DOHH2 (cell line): Measurements from ENCODE around the gene COPS2.

Experiments
- H3F3A ChIP-seq: fragments of 200-600 bp; sonication (generic), shearing (Covaris generic); 2 replicates; pipeline ENCODE4 v1.6.0; 2016; ENCODE audit warnings: antibody characterized with exemption, mild to moderate bottlenecking; ENCODE audit not compliant: control insufficient read depth, insufficient read depth
- H3K27ac ChIP-seq: fragments of 200-600 bp; sonication (generic); 2 replicates; pipeline ENCODE4 v1.5.1; 2014; ENCODE audit warnings: low read depth, mild to moderate bottlenecking, low read length, moderate library complexity
- H3K27me3 ChIP-seq: fragments of 200-600 bp; sonication (generic); 2 replicates; pipeline ENCODE4 v1.6.1; 2014; ENCODE audit warnings: mild to moderate bottlenecking, low read length, mixed read lengths; ENCODE audit not compliant: control insufficient read depth
- H3K36me3 ChIP-seq: fragments of 200-600 bp; sonication (generic); 2 replicates; pipeline ENCODE4 v1.6.1; 2014; ENCODE audit warnings: mild to moderate bottlenecking, low read length, moderate library complexity, mixed read lengths; ENCODE audit not compliant: control insufficient read depth
- H3K4me1 ChIP-seq: fragments of 200-600 bp; sonication (generic); 2 replicates; pipeline ENCODE4 v1.6.1; 2014; ENCODE audit warnings: mild to moderate bottlenecking, low read length, mixed read lengths; ENCODE audit not compliant: control insufficient read depth
- H3K4me2 ChIP-seq: fragments of 200-600 bp; sonication (generic); 2 replicates; pipeline ENCODE4 v1.6.0; 2014; ENCODE audit warnings: mild to moderate bottlenecking, low read length, moderate library complexity
- H3K4me3 ChIP-seq: fragments of 200-600 bp; sonication (generic); 2 replicates; pipeline ENCODE4 v1.5.1; 2014; ENCODE audit warnings: mild to moderate bottlenecking, low read length, mixed read lengths
- H3K79me2 ChIP-seq: fragments of 200-600 bp; sonication (generic); 2 replicates; pipeline ENCODE4 v1.6.1; 2014; ENCODE audit warnings: mild to moderate bottlenecking, low read length, mixed read lengths; ENCODE audit not compliant: control insufficient read depth
- H3K9me2 ChIP-seq: fragments of 200-600 bp; sonication (generic); replicated peaks from 2 replicates; pipeline ENCODE4 v1.6.1; 2014; ENCODE audit warnings: mild to moderate bottlenecking, low read length, mixed read lengths; ENCODE audit not compliant: control insufficient read depth
- H3K9me3 ChIP-seq: fragments of 200-600 bp; sonication (generic); 2 replicates; pipeline ENCODE4 v1.6.1; 2014; ENCODE audit warnings: antibody characterized with exemption, low read length, mixed read lengths; ENCODE audit not compliant: control insufficient read depth, insufficient read depth
- H4K20me1 ChIP-seq: fragments of 200-600 bp; sonication (generic); 2 replicates; pipeline ENCODE4 v1.6.0; 2014; ENCODE audit warnings: low read depth, mild to moderate bottlenecking, antibody characterized with exemption, low read length, moderate library complexity; ENCODE audit not compliant: control insufficient read depth, insufficient read depth
- EZH2phosphoT487 ChIP-seq: fragments of 200-600 bp; sonication (generic); IDR thresholded peaks from 2 replicates; pipeline ENCODE4 v1.6.1; 2017; ENCODE audit warnings: borderline replicate concordance, mild to moderate bottlenecking, antibody characterized with exemption, low read length, moderate library complexity, mixed read lengths
- TF ChIP-seq, protein P1 (sequence below): fragments of 200-600 bp; sonication (generic); IDR thresholded peaks from one replicate; pipeline ENCODE4 v1.5.1; 2014; ENCODE audit warnings: antibody characterized with exemption, mild to moderate bottlenecking, low read depth, low read length; ENCODE audit not compliant: poor library complexity, severe bottlenecking

The COPS2 gene

DNA sequence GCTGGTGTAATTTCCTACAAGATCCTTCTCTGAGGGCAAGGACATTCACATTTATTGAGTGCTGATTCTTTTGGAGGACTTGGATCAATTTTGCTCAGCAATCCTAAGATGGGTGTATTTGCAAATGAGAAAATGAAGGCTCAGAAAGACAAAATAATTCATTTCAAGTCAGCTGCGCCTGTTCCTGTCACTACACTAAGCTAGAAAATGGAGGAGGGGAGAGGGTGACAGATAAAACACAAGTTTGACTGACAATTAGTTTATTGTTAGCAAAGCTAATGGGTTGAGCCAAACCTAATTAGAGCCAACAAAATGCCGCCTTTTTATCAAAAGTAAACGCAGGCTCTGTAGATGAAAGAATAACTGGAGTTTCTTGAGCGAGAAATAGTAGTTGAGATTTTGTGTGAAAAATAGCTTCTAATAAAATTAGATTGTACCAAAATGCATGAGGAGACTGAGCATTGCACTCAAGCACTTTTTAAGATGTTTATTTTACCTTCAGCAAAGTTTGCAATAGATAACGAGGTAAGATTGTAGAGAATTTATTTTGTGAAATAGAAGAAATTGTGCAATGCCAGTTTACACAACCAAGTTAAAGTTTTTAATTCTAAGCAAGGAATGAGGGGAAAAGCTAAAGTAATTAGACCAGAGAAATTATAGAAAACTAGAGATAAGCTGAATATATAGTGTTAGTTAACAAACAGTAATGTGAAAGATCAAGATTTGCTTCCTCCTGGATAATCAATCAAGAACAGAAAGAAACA lies 69.5 kb downstream of the COPS2 start:
- no peak for TF ChIP-seq EZH2phosphoT487
- TF ChIP-seq, protein P1, sequence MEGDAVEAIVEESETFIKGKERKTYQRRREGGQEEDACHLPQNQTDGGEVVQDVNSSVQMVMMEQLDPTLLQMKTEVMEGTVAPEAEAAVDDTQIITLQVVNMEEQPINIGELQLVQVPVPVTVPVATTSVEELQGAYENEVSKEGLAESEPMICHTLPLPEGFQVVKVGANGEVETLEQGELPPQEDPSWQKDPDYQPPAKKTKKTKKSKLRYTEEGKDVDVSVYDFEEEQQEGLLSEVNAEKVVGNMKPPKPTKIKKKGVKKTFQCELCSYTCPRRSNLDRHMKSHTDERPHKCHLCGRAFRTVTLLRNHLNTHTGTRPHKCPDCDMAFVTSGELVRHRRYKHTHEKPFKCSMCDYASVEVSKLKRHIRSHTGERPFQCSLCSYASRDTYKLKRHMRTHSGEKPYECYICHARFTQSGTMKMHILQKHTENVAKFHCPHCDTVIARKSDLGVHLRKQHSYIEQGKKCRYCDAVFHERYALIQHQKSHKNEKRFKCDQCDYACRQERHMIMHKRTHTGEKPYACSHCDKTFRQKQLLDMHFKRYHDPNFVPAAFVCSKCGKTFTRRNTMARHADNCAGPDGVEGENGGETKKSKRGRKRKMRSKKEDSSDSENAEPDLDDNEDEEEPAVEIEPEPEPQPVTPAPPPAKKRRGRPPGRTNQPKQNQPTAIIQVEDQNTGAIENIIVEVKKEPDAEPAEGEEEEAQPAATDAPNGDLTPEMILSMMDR, result no peak
- no peaks in the 10 kb centered on the region for H3K79me2 ChIP-seq
- no peaks in the 10 kb centered on the region for H3K9me2 ChIP-seq
- peaks cover 6% of the 10 kb centered on the region; the same call in 1 of the 2 replicates for H3K27me3 ChIP-seq
- H3K4me3 ChIP-seq, result no peak overlapping the region
- no peaks in the 10 kb centered on the region for H4K20me1 ChIP-seq
- no peak overlapping the region for H3K4me2 ChIP-seq
- no peaks in the 10 kb centered on the region for H3K9me3 ChIP-seq
- H3F3A ChIP-seq, result no peaks in the 10 kb centered on the region
- H3K27ac ChIP-seq, result no peak overlapping the region
- H3K4me1 ChIP-seq, result no peaks in the 10 kb centered on the region
- H3K36me3 ChIP-seq, result no peaks in the 10 kb centered on the region

DNA sequence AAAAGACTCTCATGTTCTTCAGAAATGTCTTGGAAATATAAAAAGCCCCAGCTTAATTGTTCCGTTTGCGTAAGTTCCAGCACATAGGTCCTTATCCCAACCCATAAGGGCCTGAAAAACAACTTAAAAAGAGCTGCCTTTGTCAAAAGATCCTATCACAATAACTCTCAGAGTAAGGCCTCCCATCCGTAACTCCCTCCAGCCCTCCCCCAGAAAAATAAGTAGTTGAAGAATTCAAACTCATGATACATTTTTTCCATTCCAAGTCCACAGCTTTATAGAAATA lies 71.2 kb downstream of the COPS2 start:
- no peak for TF ChIP-seq EZH2phosphoT487
- TF ChIP-seq, protein P1, result no peak
- Histone ChIP-seq H3K4me2 (no peak overlapping the region), H3K4me1 (no peaks in the 10 kb centered on the region), H3K36me3 (no peaks in the 10 kb centered on the region), H3K27ac (no peak overlapping the region), H3K9me2 (no peaks in the 10 kb centered on the region), H4K20me1 (no peaks in the 10 kb centered on the region), H3K9me3 (no peaks in the 10 kb centered on the region), H3F3A (no peaks in the 10 kb centered on the region), H3K27me3 (peaks cover 6% of the 10 kb centered on the region; the same call in 1 of the 2 replicates), H3K4me3 (no peak overlapping the region), H3K79me2 (no peaks in the 10 kb centered on the region)

DNA sequence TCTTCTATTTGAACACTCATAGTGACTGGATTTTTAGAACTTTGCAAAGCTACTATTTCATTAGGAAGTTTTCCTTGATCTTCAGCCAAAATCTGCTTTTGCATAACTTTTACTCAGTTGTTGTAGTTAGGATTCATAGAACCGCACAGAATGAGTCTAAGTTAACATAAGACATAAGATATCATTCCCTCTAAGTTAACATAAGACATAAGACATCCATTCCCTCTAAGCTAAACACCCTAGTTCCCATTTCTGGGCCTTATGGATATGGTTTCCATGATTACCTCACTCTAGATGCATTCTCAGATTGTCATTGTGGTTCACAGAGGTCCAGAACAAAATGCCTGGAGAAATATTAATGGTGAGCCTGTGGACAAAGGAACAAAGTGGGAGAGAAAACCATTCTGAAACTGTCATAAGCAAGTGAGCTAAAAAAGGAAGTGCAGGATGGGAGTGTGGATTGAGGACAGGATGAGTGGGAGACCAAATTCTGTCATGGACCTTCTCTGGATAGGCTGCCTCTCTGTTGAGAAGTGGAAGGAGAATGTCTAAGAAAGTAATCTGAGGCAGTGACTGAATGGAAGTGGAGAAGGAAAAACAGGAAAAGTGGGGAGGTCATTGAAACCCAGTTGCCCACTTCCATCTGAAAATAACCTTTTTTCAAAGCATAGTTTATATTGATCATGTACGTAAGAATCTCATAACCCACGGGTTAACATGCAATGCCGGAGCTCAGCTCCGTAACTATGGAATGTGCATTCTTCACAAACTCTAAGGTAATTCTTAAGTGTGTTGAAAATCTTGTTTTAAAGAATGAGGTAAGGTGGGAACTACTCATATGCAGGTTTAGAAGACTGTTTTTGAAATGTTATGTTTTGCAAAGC lies 71.8 kb downstream of the COPS2 start:
- H3K4me1 ChIP-seq, result no peaks in the 10 kb centered on the region

More for the DNA sequence above, 71.8 kb downstream of the COPS2 start:
- Histone ChIP-seq H3K4me2 (no peak overlapping the region), H3K79me2 (no peaks in the 10 kb centered on the region), H3K27ac (no peak overlapping the region), H3K9me3 (no peaks in the 10 kb centered on the region), H3F3A (no peaks in the 10 kb centered on the region), H3K9me2 (no peaks in the 10 kb centered on the region), H3K27me3 (peaks cover 6% of the 10 kb centered on the region; the same call in 1 of the 2 replicates), H4K20me1 (no peaks in the 10 kb centered on the region), H3K4me3 (no peak overlapping the region), H3K36me3 (no peaks in the 10 kb centered on the region)
- TF ChIP-seq EZH2phosphoT487, result no peak
- TF ChIP-seq, protein P1, result no peak
